Adrenal gland (tissue), 5 donors: ENCODE measurements around the gene UTF1.

ENCODE experiments used
- POLR2A ChIP-seq, 2 donors: fragments of 450-650 bp; IDR thresholded peaks; one replicate each; pipeline ENCODE4 v1.6.1; 2017; ENCODE audit warnings: antibody characterized with exemption in 2 of 2, mild to moderate bottlenecking in 2 of 2, moderate library complexity in 1 of 2
- TF ChIP-seq, protein P1 (sequence below), 6 experiments: fragments of 450-650 bp in 4 of 6; fragments of 200-600 bp in 2 of 6; sonication (generic) in 1 of 6; IDR thresholded peaks; 1 replicate in 5 of 6; 2 replicates in 1 of 6; pipeline versions ENCODE4 v1.5.1 to v1.8.0; 2016 to 2021; ENCODE audit warnings: antibody characterized with exemption in 6 of 6, mild to moderate bottlenecking in 2 of 6, moderate library complexity in 1 of 6
- donor health status: DM: no; HTN: no; CAD: no.

DNA sequence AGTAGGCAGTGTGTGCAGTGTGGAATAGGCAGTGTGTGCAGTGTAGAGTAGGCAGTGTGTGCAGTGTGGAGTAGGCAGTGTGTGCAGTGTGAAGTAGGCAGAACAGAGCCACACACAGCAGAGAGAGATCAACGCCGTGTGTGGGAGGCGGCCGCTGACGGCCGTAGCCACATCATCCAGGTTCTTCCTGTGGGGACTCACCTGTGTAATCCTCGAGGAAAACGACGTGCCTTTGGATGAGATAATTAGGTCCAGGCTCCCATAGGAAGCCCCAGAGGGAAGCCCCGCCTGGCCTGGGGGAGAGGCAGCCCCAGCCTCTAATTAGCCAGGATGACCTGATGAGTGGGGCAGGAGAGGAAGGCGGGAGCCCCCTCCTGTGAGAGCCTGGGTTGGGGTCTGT is 44.6 kb upstream of the UTF1 start:
- TF ChIP-seq, protein P1, sequence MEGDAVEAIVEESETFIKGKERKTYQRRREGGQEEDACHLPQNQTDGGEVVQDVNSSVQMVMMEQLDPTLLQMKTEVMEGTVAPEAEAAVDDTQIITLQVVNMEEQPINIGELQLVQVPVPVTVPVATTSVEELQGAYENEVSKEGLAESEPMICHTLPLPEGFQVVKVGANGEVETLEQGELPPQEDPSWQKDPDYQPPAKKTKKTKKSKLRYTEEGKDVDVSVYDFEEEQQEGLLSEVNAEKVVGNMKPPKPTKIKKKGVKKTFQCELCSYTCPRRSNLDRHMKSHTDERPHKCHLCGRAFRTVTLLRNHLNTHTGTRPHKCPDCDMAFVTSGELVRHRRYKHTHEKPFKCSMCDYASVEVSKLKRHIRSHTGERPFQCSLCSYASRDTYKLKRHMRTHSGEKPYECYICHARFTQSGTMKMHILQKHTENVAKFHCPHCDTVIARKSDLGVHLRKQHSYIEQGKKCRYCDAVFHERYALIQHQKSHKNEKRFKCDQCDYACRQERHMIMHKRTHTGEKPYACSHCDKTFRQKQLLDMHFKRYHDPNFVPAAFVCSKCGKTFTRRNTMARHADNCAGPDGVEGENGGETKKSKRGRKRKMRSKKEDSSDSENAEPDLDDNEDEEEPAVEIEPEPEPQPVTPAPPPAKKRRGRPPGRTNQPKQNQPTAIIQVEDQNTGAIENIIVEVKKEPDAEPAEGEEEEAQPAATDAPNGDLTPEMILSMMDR (IDR thresholded peaks at IDR 0.05) = no peak
- TF ChIP-seq POLR2A (IDR thresholded peaks at IDR 0.05) = no peak
